Hepatocyte (in vitro differentiated cells): ENCODE data around the gene KIF5A.

Source experiments
- EZH2 ChIP-seq: fragments of 200-600 bp; sonication (generic); IDR thresholded peaks from 2 replicates; pipeline ENCODE4 v1.6.1; 2016; ENCODE audit warnings: antibody characterized with exemption, mild to moderate bottlenecking, borderline replicate concordance
- EZH2phosphoT487 ChIP-seq: fragments of 200-600 bp; sonication (generic); IDR thresholded peaks from one replicate; pipeline ENCODE4 v1.6.1; 2018; ENCODE audit warnings: antibody characterized with exemption, mild to moderate bottlenecking, low read depth, moderate library complexity; ENCODE audit not compliant: unreplicated experiment, severe bottlenecking
- TF ChIP-seq, protein P1 (sequence below): fragments of 200-600 bp; sonication (generic); IDR thresholded peaks from 2 replicates; pipeline ENCODE4 v1.5.1; 2016; ENCODE audit warnings: antibody characterized with exemption, mild to moderate bottlenecking; ENCODE audit not compliant: poor library complexity

DNA sequence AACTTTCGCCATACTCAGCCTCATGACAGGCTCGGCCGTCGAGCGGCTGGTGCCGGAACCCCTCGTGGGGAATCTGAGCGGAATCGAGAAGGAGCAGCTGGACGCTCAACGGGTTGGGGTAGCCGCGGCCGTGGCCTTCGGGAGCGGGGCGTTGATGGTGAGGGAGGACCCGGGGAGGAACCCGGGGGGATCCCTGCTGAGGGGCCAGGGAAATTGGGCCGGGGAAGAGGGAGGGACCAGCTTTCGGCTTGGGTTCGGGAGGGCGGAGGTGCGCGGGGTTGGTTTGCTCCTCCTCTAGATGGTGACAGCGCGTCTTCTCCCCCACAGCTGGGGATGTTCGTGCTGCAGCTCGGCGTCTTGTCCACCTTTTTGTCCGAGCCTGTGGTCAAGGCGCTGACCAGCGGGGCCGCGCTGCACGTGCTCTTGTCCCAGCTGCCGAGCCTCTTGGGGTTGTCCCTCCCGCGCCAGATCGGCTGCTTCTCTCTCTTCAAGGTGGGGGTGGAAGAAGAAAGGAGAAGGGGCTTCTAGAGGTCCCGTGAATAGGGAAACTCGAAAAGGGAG is 71.2 kb downstream of the KIF5A start:
- TF ChIP-seq, protein P1, sequence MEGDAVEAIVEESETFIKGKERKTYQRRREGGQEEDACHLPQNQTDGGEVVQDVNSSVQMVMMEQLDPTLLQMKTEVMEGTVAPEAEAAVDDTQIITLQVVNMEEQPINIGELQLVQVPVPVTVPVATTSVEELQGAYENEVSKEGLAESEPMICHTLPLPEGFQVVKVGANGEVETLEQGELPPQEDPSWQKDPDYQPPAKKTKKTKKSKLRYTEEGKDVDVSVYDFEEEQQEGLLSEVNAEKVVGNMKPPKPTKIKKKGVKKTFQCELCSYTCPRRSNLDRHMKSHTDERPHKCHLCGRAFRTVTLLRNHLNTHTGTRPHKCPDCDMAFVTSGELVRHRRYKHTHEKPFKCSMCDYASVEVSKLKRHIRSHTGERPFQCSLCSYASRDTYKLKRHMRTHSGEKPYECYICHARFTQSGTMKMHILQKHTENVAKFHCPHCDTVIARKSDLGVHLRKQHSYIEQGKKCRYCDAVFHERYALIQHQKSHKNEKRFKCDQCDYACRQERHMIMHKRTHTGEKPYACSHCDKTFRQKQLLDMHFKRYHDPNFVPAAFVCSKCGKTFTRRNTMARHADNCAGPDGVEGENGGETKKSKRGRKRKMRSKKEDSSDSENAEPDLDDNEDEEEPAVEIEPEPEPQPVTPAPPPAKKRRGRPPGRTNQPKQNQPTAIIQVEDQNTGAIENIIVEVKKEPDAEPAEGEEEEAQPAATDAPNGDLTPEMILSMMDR: no peak
- TF ChIP-seq EZH2 (peak; percentile 93), EZH2phosphoT487 (peak; percentile 54)
